GM21447 (cell line): Measurements from ENCODE around the gene TESMIN.

Experiments used
- ATAC-seq: cut with Tn5 transposase; IDR thresholded peaks from one replicate; pipeline ENCODE4 v1.9.1; 2021; ENCODE audit not compliant: unreplicated experiment

The TESMIN gene

DNA sequence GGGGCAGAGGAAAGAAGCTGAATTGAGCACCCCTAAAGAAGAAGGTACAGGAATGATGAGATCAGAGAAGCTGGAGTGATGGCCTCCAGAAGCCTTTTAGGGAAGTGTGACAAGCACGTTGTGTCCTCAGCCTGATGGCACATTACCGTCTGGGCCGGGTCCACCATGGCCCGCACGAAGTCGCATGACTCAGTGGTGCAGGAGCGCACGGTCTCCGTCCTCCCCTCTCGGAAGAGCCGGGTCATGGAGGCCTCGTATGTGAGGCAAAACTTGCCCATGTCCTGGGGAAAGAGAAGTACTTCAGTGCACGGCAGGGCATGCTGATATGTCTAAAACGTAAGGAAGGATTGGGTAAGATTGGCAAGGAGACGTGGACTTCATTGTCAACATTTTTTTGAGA, 11.2 kb upstream of the TESMIN start:
- ATAC-seq, result no peak

DNA sequence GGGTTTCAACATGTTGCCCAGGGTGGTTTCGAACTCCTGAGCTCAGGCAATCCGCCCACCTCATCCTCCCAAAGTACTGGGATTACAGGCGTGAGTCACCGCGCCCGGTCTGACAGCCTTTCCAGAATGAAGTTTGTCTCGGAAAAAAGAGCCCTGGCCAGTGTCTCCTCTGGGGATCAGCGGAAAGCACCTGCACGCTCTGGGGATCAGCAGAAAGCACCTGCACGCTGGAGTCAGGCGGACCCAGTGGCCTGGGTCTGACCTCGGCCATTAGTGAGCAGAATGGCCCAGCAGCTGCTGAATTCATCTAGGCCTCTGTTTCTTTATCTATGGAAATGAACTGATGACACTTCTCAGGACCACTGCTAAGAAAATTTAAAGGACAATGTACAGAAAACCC, 10.5 kb upstream of the TESMIN start:
- ATAC-seq, result no peak

DNA sequence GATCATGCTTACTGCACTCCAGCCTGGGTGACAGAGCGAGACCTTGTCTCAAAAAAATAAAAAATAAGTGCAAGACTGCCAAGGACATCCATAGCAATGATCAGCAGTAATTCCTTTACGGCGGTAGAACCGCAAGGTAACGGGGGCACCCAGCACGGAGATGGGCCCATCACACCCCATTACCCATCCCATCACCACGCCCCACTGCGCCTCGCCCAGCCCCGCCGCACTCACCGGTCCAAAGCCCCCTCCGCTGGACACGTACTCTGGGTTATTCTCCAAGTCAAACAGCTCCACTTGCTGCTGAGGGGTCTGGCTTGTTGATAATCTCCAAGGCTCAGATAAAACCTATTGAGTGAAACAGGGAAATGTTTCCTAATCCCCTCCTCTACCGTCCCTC, 8.7 kb upstream of the TESMIN start:
- ATAC-seq, result no peak

DNA sequence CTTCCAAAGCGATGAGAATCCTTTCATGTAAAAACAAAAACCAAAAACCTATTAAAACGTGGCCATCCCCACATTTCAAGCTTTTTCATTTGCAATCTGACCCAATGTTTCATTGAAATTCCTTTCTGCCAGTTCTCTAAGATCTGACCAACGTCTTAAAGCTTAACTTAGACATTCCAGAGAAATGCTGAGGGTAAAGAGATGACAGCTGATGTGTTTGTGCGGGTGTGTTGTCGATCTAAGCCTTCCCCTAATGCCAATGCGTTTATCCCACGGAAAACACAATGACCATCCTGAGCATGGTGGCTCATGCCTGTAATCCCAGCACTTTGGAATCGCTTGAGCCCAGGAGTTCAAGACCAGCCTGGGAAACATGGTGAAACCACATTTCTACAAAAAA, 6.4 kb upstream of the TESMIN start:
- no peak for ATAC-seq

DNA sequence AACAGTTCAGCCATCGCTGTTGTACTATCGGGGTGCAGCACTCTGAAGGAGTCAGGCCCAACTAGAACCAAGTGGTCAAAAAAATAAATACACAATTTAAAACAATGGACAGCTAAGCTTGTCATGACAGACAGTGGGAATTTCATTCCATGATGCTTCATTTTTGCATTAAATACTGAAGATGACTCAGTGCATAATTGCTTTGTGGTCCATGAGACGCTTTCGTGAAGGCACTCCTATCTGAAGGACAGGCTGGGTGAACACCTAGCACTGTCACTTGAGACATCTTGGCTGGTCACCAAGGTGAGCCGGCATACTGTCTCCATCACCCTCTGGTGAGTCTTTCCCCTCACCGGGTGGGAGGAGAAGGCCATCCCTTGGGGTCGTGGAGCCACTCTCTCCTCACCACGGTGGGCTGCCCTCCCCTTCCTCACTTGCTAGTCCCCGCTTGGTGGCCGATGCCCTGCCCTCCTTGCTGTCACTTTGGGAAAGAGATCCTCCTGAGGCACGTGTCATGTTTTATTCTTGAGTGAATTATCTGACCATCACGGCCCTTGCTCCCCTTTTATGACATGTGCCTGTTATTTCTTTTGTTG, 4.9 kb upstream of the TESMIN start:
- no peak for ATAC-seq

DNA sequence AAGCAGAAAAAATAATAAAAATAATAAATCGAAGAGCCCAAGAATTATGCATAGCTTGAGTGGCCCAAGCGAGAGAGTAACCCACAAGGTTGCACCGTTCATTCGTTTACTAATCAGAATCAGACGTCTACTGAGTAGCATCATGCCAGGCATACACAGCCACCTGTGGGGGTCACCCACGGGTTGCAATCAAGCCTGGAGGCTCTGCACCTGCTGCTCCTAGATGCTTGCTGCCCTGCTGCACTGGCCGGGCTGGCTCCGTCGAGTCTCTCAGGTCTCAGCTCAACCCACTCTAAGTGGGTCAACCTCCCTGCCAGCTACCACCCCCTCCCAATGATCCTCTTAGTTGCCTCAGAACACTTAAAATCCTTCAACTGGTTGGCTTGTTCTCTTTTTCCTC, 2.0 kb upstream of the TESMIN start:
- no peak for ATAC-seq

DNA sequence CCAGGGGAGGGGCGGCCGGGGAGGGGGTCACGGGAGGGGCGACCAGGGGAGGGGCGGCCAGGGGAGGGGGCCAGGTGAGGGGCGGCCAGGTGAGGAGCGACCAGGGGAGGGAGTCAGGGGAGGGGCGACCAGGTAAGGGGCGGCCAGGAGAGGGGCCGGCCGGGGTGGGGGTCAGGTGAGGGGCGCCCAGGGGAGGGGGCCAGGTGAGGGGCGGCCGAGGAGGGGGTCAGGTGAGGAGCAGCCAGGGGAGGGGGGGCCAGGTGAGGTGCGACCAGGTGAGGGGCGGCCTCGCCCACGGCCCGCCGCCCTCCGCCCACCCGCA, 355 bp downstream of the TESMIN start:
- no peak for ATAC-seq

DNA sequence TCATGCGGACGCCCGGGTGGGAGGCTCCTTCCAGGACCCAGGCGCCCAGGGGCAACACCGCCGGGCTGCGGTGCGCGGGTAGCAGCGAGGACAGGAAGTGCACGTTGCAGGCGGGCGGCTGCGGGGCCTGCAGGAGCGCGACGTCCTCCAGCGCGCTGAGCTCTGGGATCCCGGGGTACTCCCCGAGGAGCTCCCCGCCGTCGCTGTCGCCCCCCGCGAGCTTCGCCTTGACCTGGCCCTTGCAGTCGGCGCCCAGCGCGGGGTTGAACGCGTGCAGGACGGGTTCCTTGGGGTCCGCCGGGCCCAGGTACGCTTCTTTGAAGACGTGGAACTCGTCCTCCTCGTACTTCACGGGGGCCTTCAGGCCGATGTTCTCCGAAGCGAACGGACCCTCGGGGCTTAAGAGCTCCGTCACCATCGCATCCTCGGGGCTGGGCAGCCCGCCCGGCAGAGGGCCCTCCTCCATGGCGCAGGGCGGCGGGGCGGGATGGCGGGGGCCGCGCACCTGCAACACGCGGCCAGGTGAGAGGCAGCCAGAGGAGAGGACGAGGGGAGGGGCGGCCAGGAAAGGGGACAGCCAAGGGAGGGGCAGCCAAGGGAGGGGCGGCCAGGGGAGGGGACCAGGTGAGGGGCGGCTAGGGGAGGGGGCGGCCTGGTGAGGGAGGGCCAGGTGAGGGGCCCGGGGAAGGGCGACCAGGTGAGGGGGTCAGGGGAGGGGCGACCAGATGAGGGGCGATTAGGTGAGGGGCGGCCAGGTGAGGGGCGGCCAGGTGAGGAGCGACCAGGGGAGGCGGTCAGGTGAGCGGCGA, 921 bp downstream of the TESMIN start:
- no peak for ATAC-seq

DNA sequence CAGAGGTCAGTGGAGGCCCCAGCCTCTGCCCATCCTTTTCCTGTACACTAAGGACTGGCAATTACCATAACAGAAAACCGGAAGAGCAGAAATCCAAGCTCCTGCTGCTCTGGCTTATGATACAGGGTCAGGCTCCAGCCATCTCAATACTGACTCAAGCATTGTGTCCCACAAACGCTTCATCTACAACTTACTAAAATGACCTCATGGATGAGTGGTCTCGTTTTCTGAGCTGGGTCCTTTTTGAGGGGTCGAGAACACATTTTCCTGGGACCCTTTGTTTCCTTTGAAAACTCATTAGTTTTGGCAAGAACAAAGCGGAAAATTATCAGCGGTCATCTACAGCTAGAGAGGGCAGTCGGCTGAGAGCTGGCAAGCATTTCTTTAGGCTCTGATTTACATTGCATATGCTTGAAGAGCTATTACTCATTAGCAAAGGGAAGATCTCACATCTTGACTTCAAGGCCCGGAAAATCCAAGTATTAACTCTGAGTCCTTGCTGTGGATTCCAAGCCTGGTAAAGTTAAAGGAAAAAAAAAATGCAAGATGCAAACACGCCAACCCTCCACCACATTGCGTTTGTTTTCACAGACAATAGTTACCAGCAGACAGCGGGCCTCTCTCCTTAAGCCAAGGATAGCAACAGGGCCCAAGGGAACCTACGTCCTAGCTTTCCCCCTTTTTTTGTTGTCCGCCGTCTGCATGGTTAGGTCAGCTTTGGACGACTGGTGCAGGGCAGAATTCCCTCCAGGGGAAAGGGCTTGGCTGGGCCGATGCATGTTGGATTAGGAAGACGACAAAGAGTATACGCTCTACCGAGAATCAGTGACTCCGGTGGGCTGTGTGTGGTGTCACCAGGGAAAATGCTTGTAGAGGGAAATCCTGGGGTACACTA, 1.8 kb downstream of the TESMIN start:
- no peak for ATAC-seq

DNA sequence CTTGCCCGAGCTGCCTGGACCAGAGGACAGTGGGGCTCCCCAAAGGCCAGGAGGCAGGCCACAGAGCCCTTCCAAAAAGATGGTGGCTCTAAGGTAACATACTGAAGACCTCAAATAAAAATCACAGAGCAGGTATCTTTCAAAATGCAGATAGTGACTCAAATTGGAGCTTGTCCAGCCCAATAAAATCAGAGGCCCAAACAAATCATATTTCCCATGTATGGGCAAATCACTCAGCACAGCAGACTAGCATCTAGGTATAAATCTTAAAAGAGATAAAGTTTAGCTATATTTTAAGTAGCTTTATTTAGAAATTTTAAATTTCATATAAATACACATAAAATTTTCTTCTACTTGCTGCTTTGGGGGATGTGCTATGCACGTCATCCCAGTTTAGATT, 3.3 kb downstream of the TESMIN start:
- ATAC-seq, result no peak

DNA sequence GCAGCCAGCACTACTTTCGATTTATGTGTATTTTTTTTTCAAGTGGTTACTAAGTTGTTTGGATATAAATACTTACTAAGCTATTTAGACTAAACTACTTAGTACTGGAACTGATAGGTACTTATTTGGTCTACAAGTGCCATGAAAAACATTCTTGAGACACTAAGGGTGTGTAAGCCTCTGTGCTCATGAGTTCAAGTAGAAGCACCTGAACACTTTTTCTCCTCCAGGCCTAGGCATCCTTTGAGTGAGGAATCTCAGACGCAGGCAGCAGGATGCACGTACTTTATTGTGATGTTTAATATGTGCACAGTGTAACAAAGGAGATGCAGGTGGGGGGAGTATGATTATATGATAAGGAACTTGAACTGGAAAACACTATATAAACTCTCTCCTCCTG, 7.8 kb downstream of the TESMIN start:
- ATAC-seq, result no peak

DNA sequence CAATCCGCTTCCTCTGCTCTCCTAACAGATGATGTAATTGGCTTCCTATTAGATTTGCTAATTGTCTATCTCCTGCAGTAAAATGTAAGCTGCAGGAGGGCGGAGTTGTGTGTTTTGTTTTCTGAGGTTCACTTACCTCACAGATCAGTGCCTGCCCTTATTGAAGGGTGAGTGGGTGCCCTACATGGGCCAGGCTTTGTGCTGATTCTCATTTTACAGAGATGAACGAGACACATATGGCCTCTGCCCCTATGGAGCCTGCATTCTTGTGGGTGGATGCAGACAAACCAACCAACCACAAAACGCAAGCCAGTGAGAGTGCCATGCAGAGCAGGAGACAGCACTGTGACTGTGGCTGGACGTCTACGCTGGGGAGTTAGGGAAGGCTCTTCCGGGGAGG, 9.9 kb downstream of the TESMIN start:
- ATAC-seq, result no peak

DNA sequence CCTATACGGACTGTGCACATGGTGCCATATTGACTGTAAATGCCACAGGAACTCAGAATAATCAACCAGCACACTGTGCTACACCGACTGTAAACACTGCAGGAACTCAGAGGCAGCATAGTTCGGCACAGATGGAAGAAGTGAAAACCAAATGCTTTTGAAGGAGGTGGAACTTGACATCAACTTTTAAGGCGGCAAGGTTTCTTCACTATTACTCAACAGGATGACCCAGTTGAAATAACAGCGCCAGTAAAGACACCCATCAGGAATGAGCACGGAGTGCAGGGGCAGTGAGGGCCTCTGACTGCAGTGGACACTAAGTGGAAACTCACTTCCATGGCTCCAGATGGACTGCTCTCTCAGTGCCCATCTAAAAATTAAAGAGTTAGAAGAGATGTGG, 15.7 kb downstream of the TESMIN start:
- ATAC-seq, result no peak

DNA sequence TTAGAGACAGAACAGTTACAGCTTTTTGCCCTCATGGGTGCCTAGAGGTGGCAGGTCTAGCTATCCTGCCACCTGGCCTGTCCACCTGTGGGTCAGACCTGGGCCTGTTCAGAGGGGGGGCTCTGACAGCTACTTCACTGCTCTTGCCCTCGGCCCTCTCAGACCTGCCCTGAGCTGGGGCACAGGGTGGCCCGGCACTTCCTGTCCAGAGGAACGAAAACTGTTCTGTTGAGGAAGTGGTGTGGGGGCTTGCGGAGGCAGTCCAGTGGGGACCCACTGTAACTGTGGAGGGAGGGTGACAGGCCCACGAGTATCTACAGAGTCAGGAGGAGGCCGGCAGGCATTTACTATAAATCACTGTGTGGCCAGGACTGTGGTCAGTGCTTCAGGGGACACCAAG, 16.2 kb downstream of the TESMIN start:
- ATAC-seq, result no peak

DNA sequence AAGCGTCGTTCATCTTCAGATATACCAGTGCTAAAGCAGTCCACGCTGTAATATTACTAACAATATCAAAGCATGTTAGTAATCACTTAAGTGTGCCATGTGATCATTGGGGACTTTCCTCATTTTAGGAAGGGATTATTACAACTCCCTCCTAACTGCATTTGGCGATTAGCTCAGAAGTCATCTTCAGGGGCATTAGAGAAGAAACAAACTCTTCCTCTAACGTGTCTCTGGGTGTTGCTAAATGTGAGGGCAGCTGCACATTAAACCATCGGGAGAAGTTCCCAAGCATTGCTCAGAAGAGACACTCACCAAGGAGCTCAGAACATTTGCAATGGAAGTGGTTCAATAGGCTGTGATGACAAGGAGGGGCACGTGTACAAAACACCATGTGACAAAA, 17.2 kb downstream of the TESMIN start:
- ATAC-seq, result no peak

DNA sequence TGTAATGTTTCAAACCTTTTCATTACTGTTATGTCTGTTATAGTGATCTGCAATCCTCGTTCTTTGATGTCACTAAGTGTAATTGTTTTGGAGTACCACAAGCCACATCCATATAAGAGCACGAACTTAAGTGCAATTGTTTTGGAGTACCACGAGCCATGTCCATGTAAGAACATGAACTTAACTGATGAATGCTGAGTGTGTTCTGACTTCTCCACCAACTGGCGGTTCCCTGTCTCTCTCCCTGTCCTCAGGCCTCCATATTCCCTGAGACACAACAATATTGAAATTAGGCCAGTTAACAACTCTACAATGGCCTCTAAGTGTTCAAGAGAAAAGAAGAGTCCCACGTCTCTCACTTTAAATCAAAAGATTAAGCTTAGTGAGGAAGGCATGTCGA, 23.5 kb downstream of the TESMIN start:
- no peak for ATAC-seq

DNA sequence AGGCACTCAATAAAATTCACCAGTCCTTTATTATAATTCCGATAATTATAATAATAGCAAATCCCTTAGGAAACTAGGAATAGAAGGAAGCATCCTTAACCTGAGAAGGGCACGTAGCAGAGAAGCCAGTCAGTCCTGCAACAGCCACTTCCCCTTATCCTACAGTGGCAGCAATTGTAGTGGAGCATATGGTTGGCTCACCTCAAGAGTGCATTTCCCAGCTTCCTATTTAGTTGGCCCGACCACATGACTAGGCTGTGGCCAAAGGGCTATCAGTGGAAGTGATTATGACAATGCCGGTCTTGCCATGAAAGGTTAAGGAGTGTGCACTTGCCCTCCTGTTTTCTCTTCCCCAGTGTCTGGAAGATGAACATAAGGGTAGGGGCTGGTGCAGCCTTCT, 27.0 kb downstream of the TESMIN start:
- no peak for ATAC-seq

DNA sequence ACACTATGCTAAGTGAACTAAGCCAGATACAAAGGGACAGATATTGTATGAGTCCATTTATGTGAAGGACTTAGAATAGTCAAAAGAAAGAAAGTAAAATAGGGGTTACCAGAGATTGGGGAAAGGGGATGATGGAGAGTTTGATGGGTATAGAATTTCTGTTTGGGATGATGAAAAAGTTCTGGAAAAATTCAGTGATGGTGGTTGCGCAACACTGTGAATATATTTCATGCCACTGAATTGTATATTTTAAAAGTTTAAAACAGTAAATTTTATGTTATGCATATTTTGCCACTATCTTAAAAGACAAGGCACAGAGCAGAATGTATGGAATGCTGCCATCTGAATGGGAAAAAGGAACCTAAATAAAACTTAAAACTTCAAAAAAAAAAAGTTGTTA, 29.2 kb downstream of the TESMIN start:
- no peak for ATAC-seq

DNA sequence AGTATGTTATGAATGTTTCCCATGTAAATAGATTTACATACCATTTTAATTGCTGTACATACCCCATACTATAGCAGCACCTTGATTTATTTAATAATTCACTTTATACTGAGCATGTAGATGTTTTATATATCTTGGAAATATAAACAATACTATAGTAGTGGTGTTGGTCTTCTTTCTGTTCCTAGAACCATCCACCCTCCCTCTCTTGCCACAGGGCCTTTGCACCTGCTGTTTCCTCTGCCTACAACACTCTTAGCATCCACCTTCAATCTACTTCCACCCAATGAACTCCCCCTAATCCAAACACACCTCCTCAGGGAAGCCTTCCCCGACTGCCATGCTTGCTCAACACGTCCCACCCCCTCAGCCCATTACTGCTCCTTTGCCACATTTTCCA, 30.2 kb downstream of the TESMIN start:
- no peak for ATAC-seq

DNA sequence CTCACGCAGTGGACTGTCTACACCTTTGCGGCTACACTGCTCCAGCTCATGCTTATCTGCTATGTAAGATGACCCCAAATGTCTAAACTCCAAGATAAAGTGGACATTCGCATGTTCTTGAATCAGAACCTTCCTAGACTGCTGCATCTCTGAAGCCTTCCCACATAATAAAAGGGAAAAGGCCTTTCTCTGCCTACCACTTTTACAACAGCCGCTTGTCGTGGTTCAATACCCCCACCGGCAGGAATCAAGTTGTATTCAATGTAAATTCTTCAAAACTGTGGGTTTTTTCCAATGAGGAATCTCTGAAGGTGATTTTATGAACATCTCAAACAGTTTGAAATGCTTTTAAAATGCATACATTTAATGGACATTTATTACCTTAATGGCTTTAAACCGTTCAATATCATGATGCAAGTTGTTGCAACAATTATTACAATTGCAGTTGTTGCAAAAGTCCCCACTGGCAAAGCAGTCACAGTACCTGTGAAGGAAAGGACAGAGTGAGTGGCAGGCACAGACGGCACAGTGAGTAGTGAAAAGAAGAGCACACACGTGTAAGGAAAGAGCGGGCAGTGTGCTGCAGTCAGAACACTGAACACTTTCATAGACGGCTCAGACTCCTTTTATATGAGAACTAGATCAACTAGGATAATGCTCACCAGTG, 35.7 kb downstream of the TESMIN start:
- ATAC-seq, result no peak

DNA sequence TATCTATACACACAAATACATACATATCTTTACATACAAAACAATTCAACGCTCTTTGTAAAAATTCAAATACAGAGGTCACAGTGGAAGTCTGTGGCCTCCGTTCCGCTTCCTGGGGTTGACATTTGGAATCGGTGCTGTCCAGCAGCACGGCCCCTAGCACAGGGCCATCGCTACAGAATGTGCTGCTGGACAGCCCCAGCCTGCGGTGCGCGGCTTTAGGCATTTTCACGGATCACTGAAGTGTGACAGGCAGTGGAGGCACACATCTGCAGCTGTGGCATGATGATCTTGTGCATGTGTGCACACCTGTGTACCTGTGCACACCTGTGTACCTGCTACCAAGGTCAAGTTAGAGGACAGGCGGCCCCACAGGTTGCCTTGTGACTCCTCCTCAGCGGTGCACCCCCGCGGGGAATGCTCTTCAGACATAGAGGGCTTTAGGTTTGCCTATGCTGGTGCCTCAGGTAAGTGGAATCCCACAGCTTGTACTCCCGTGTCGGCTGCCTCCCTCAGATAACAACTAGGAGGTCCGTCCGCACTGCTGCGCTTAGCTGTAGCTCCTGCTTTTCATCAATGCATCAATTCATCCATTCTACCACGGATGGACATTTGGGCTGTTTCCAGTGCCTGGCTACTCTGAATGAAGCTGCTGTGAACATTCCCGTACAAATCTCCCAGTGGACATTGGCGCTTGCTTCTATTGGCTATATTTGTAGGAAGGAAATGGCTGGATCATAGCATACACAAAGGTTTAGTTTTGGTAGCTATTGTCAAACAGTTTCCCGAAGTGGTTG, 37.1 kb downstream of the TESMIN start:
- no peak for ATAC-seq
